ENCODE measurements around the gene ATF6B.

DNA sequence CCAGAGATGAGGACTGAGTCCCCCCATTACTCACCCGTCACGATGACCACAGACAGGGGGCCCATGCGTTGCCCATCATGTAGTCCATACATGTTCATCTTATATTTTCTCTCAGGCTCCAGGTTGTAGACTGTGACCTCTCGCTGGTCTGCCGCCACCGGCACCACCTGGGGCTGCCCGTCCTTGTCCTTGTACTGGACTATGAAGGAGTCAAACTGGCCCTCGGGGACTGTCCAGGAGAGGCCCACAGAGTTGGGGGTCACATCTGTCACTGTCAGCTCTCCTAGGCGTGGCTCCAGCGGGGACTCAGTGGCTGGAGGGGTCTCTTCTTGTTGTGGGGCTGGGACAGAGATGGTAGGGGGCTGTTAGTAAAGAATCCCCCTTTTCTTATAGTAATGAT lies 54.4 kb downstream of the ATF6B start:
- TF ChIP-seq, protein P1, sequence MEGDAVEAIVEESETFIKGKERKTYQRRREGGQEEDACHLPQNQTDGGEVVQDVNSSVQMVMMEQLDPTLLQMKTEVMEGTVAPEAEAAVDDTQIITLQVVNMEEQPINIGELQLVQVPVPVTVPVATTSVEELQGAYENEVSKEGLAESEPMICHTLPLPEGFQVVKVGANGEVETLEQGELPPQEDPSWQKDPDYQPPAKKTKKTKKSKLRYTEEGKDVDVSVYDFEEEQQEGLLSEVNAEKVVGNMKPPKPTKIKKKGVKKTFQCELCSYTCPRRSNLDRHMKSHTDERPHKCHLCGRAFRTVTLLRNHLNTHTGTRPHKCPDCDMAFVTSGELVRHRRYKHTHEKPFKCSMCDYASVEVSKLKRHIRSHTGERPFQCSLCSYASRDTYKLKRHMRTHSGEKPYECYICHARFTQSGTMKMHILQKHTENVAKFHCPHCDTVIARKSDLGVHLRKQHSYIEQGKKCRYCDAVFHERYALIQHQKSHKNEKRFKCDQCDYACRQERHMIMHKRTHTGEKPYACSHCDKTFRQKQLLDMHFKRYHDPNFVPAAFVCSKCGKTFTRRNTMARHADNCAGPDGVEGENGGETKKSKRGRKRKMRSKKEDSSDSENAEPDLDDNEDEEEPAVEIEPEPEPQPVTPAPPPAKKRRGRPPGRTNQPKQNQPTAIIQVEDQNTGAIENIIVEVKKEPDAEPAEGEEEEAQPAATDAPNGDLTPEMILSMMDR (IDR thresholded peaks at IDR 0.05; ENCODE audit: poor library complexity) = no peak
- TF ChIP-seq EZH2 (IDR thresholded peaks at IDR 0.05; ENCODE audit: borderline replicate concordance) = no peak
